Glomerular visceral epithelial cell (primary cell): ENCODE measurements around the gene AAMDC.
A peak's percentile ranks its signal among the peaks of the same experiment; 100 is the strongest.

Source experiments
- DNase-seq: peaks from one replicate; pipeline ENCODE4 v3.0.0-alpha.2; 2016; ENCODE audit errors: extremely low spot score

The AAMDC gene

DNA sequence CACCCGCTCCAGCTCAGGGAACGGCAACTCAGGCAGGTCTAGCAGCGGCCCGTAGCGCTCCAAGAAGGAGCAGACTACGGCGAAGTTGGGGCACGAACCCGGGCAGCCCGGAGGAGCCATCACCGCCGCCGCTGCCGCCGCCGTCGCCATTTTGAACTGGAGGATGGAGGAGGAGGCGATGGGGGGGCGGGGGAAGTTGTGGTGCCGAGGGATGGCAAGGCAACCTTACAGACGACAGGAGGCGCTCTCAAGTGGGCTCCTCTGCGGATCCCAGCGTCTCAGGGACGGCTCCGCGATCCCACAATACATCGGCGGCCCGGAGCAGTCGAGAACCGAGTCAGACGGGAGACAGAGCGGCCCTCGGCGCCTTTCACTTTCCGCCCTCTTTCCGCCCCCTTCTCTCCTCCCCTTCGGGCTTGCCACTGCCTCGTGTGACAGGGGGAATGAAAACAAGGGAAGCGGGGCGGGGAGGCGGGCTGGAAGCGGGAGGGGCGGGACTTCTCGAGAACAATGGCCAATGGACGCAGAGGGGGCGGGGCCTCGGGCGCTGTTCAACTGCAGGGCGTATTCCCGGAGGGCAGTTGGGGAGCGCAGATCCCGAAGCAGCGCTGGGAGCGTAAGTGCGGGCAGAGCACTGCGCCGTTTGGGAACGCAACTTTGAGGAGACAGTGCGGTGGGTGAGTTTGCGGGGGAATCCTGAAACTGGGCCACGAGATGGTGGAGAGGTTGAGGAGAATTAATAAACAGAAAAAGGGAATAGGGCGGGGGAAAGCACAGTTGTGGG is at the start of gene AAMDC, which contains the start of gene RSF1:
AAMDC (plus strand) TSS at position 580 of the 784 bp plus-strand sequence. CDS start 21,353 bp downstream, outside the sequence.
RSF1 (minus strand) TSS at position 158 of the 784 bp plus-strand sequence; CDS start at position 150, 8 bp downstream.
- DNase-seq: peak; percentile 98

DNA sequence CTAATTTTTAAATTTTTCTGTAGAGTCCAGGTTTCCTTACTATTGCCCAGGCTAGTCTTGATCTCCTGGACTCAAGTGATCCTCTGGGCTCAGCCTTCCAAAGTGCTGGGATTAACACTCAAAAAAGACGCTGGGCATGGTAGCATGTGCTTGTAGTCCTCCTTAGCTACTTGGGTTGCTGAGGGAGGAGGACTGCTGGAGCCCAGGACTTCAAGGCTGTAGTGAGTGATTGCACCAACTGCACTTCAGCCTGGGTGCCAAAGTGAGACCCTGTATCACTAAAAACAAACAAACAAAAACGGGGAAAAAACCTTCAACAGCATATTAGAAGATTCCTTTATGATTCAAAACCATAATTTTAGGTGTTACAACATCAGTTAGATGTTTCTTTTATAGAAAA is 45.0 kb upstream of the AAMDC start:
- DNase-seq: no peak

DNA sequence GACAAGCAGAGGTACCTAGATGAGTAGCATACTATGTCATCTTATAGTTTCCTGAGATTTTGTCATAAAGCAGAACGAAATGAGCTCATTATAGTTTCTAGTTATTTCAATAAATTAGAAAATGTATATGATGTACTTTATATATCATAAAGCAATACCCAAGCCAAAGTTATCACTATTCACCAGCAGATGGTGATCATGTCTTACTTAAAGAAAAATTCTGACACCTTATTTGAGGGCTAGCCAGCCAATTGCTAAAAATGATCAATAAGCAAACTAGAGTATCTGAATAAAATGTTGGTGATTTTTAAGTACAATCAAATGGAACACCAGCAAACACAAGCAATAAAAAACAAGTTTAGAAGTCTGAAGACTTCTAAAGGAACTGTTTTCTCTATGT is 44.5 kb upstream of the AAMDC start:
- DNase-seq: no peak

DNA sequence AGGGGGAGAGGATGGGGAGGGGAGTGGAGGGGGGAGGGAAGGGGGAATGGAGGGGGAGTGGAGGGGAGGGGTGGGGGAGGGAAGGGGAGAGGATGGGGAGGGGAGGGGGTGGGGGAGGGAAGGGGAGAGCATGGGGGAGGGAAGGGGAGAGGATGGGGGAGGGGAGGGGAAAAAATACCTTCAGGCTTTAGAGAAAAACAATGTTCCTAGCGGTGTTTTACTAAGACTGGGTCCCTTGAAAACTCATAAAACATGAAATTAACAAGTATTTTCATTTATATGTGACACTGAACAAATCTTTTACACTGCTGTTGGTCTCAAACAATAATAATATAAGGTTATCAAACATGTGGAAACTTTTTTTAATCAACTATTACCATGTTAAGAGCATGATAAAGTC is 42.8 kb upstream of the AAMDC start:
- no peak for DNase-seq

DNA sequence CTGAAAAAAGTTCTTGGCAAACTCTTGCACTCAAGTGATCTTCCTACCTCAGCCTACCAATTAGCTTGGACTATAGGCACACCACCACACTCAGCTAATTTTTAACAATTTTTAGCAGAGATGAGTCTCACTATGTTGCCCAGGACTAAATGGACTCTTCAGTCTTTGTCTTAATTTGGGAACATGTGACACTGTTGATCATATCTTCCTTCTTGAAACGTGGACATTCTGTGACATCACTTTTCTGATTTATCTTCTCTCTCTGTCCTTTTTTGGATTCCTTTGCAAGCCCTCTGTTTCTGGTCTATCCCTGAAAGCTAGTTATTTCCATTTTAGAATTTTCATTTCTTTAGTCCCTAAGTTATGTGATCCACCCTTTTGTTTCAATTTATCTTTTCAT is 42.4 kb upstream of the AAMDC start:
- no peak for DNase-seq

DNA sequence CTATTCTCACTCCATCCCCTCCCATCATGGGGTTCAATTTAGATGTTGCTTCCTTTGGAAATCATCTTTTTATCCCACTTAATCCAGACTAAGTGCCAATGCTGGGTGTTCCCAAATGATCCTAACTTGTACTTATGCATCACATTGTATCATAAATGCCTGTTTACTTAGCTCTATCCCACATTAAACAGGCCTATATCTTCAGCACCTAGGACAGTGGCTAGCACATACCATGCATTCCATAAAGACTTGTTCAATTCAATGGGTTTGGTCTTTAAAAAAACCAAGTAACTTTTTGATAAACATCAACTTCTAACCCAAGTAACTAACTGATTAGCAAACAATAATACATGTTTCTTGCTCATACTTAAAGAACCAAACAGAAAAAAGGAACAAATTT is 41.0 kb upstream of the AAMDC start:
- DNase-seq: no peak

DNA sequence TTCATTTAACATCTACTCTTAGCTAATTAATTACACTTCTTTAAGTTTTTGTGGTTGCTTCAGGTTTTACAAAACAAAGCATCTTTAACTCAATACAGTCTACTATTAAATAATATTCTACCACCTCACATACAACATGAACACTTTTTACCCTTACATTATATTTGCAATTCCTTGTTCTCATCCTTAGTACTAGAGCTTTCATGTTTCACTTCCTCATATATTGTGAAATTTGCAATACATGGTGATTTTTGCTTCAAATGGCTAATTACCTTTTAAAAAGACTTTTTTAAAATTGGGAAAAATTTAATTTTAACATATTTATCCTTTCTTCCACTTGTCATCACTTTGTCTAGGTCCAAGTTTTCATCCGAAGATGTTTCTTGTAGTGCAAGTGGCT is 37.9 kb upstream of the AAMDC start:
- DNase-seq: no peak

DNA sequence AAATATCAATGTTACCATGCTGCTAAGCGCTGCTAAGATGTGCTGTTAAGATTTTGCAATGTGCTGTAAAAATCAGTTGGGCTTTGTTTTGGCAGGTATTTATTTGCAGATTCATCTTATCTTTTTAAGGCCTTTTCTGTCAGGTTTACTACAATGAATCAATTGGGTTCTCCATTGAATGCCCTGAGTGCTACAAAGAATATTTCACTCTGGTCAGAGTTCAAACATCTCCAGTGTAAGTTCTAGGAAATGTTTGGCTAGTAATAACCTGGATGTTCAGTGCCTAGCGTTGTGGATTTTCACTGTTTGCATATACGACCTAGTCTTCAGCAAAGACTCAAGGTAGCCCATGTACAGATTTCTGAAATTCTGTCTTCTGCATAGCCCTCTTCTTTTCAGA is 36.4 kb upstream of the AAMDC start:
- no peak for DNase-seq

DNA sequence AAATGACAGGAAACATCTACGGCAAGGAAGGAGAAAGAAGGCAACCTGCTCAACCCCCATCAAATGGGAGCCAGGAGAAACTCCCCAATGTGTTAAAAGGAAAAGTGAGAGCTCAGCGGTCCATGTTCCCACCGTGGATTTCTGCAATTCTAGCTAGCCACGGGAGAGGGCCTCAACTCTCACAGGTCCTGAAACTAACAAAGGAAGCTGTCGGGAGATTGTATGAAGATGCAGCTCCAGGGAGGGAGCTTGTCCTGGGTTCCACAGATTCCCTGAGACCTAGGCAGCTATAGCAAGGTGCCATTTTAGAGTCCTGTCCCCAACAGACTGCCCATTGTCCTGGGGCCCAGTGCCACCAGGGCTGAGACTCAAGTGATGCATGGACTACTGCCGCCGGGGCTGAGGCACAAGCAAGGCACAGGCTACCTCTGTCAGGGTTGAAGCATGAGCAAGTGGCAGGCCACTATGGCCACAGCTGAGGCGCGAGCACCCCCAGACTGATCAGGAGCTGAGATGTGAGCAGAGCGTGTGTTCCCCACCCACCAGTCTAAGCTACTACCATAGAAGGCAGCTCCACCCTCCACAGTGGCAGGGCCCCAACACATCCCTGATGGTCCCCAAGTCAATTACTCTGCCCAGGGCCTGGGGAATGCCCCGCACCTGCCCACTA is 31.7 kb upstream of the AAMDC start:
- DNase-seq: no peak

DNA sequence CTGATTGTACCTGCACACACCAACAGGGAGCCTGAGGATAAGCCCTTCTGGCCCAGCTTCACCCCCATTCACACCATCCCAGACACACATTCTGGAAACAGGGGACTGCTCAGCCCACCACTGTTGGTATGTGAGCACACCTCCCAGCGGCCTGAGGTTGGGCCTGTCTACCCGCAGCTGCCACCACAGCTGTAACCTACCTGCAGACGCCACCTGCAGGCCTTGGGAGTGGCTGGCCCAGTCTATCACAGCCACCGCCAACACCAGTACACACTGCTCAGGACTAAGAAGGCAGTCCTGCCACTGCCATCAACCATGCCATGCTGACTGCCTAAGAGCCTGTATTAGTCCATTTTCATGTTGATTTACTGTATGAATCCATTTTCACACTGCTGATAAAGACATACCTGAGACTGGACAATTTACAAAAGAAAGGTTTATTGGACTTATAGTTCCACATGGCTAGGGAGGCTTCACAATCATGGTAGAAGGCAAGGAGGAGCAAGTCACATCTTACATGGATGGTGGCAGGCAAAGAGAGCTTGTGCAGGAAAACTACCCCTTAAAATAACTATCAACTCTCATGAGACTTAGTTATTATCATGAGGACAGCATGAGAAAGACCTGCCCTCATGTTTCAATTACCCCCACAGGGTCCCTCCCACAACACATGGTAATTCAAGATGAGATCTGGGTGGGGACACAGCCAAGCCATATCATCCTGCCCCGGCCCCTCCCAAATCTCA is 31.0 kb upstream of the AAMDC start:
- DNase-seq: no peak

DNA sequence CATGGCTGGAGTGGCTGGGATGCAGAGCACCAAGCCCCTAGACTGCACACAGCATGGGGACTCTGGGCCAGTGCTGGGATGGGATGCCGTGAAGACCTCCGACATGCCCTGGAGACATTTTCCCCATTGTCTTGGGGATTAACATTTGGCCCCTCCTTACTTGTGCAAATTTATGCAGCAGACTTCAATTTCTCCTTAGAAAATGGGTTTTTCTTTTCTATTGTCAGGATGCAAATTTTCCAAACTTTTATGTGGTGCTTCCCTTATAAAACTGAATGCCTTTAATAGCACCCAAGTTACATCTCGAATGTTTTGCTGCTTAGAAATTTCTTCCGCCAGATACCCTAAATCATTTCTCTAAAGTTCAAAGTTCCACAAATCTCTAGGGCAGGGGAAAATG is 29.6 kb upstream of the AAMDC start:
- DNase-seq: no peak

DNA sequence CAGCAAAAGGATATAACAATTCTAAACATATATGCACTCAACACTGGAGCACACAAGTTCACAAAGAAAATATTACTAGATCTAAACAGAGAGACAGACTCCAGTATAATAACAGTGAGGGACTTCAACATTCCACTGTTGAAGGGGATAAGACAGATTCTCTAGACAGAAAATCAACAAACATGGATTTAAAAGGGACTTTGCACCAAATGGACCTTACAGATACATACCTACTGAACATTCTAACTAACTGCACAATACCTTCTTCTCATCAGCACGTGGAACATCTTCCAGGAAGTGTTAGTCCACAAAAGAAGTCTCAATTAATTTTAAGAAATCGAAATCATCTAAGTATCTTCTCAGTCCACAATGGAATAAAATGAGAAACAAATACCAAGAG is 27.0 kb upstream of the AAMDC start:
- DNase-seq: no peak

DNA sequence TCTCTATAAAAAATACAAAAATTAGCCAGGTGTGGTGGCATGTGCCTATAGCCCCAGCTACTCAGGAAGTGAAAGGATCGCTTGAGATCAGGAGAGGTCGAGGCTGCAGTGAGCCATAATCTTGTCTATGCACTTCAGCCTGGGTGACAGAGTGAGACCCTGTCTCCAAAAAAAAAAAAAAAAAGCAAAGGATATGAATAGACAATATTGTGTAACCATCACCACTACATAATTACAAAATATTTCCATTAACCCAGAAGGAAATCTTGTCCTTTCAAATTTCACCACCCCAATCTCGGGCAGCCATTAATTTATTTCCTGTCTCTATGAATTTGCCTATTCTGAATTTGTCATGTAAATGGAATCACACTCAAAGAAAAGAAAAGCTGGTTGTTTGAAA is 21.6 kb upstream of the AAMDC start:
- DNase-seq: no peak

DNA sequence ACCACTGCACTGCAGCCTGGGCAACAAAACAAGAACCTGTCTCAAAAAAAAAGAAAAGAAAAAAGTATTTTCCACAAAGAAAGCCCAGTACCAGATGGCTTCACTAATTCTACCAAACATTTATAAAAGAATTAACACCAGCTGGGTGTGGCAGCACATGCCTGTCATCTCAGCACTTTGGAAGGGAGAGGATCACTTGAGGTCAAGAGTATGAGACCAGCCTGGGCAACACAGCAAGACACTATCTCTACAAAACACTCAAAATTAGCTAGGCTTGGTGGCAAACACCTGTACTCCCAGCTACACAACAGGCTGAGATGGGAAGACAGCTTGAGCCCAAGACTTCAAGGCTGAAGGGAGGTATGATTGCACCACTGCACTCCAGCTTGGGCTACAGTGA is 20.5 kb upstream of the AAMDC start:
- DNase-seq: no peak

DNA sequence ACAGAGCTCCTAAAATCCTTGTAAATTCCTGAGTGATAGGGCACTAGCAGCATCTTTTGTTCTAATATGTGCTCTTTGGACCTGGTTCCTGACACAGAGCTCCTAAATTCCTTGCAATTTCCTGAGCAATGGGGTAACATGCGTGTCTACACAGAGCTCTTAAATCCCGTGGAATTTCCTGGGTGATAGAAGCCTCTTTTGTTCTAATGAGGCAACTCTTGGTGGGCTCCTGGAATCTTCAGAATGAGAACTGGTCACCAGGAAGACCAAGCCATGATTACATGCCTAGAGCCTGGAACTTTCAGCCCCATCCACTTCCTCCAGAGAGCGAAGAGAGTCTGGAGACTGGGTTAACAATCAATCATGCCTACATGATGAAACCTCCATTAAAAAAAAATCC is 19.5 kb upstream of the AAMDC start:
- DNase-seq: no peak

DNA sequence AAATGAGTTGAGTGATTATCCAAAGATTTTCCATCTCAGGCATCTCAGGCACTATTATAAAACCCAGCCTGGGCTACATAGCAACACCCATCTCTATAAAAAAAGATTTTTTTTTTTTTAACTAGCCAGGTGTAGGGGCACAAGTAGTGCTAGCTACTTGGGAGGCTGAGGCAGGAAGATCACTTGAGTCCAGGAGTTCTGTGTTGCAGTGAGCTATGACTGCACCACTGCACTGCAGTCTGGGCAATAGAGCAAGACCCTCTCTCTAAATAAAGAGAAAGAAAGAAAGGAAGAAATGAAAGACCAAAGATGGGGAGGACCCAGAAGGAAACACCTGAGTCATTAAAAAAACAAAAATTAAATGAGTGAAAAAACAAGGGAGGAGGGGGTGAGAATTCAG is 14.5 kb upstream of the AAMDC start:
- no peak for DNase-seq

DNA sequence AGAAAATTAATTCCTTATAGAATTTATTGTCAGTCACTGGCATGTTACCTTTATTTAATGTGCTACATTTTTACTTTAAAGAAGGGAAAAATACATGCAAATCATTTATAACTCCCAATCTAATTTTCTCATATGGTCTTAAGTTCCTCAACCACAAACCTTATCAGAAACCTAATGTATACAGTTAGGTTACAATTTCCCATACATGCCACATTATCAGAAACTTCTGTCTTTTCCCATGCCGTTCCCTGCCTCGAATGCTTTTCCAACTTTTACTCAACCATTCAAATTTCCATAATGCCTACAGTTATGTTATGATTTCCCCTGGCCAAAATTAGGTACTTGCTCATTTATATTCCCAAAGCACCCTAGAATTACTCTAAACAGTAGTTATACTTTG is 14.0 kb upstream of the AAMDC start:
- no peak for DNase-seq

DNA sequence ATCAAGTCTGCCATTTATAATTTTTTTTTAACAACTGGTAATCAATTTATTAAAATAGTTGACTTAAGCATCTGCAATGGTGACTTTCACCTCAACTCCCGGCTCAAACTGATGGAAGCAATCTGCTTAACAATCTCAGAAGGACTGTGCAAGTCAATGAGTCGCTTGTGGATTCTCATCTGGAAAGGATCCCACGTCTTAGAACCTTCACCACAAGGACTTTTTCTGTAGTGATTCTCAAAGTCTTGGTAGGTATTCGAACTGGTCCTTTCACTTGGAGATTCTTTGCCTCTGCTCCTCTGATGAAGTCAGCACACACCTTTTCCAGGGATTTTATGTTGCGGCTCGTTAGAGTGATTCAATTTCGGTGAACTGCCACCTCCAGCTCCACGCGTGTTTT is 7.7 kb upstream of the AAMDC start:
- no peak for DNase-seq

DNA sequence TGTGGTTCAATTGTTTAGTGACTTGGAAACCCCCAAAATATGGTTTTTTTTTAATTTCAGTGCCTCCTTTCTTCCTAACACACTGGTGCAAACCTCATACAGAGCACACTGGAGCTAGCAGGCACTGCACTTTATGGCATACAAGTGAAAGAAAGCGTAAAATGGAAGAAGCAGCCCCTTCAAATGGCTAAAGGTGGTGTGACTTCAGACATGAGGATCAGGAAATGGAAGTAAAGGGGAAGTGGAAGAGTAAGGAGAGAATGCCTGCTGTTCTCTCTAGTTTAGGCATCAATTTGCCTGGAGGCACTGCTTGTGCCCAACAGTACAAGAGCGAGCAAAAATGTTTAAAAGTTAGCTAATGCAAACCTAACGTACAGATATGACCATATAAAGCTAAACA is 6.1 kb upstream of the AAMDC start:
- DNase-seq: no peak

DNA sequence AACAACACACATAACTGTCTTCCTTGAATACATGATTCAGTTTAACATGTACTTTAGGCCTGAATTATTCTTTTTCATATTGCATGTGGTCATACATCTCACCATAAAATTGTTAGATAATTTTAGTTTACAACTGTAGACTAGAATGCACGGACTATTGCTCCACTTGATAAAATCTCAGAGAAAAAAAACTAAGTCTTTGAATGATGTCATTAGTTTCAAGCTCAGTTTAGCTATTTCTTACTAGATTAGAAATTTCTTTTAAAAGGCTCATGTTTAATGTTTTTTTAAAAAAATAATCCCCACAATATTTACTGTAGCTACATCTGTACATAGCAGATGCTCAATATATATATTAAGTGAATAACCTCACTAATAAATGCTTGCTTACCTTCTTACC is 5.5 kb upstream of the AAMDC start:
- DNase-seq: no peak

DNA sequence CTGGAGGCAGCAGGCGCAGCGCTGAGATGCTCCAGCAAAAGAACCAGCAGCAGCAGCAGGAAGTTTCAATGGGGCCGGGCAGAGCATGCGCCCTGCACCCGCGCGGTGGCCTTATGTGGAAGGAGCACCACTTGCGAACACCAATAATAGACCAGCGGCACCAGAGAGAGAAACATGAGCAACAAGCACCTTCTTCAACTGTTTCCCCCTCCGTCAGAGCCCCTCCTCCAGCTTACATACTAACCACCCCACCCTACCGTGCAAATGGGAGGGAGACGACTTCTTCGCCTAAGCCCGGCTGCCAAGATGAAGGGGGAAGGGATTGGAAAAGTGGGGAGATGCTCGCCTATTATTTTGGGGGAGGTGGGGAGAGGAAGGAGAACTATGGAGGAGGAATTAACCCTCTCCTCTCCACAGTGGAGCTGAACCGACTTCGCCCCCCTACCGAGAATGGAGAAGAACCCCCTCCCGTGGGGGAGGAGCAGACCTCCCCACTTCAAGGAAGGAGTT is 1.5 kb upstream of the AAMDC start:
- peak; percentile 82 for DNase-seq

DNA sequence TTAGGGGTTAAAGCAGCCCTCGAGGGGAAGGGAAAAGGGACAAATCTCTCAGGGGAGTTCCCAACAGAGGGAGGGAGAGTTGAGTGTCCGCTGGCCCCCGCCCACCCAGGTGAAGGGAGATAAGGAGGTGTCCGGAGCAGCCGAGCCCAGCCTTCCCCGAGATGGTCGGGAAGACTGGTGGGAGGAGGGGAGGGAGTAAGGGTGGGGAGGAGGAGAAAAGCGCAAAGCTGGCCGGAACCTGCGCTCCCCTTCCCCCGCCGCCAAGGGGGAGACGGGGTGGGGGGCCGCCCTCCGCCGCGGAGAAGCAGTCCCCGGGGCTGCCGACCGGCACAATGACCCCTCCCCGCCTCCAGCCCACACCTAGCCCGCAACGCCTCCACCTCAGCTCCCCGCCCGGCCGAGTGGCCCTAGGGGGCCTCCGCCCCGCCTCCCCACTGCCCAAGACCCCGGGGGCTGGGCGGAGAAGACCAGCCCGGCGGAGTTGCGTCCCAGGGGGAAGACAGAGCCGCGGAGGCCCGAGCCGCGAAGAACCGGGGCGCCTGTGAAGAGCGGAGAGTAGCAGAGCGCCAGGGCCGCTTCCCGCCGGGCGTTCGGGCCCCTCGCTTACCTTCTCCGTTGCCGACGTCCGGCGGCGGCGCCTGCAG is 901 bp upstream of the AAMDC start:
- peak; percentile 45 for DNase-seq
